ENCODE data around the gene MIB2. TPM values are rescaled to one million over a fixed set of nuclear protein-coding genes. Genes with fewer than 3 reads are reported as not detected.
A peak's percentile ranks its signal among the peaks of the same experiment; 100 is the strongest.

Gene MIB2
- total and polyA plus RNA-seq, 2 donors (not counting 1 experiment from before 2014, with no cell fraction given), result 94.0 to 95.9 TPM

DNA sequence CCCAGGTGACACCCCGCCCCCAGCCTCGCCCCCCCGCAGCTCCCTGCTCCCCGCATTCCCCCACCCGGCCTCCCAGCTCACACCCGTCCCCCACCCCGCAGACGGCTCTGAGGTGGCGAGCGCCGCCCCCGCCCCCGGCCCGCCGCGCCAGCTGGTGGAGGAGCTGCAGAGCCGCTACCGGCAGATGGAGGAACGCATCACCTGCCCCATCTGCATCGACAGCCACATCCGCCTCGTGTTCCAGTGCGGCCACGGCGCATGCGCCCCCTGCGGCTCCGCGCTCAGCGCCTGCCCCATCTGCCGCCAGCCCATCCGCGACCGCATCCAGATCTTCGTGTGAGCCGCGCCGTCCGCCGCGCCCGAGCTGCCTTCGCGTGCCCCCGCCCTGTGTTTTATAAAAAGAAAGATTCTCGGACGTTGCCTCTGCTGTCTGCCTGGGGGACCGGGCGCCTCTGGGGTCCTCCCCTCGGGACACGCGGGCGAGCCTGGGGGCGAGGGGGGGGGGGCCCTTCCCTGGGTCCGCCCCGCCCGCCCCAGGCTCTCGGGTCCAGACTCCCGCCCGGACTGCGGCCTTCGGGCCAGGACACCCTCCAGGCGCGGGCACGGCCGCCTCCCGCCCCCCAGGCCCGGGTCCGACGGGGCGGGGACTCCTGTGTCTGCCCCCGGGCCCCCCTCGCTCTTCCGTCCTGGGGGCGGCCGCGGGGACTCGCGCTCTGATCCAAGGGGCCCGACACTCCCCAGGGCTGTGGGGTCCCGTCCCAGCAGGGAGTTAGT is 15.1 kb downstream of the MIB2 start:
- CTCF ChIA-PET, result interaction anchor here (0.6 to 2.2 kb wide), 2 partner anchors 15 to 51 kb away, joined by 3 to 13 read pairs; partner anchors contain the start of gene MIB2
- intact Hi-C loops (cut with micrococcal nuclease), result loop anchor here (2.0 kb wide), 1 partner anchor 16 kb away; the partner anchor contains the start of gene MIB2
- peak; percentile 39 for TF ChIP-seq EZH2 (IDR thresholded peaks at IDR 0.05; ENCODE audit: borderline replicate concordance, insufficient read depth, low read depth, low read length, poor library complexity, severe bottlenecking)
- no peak for TF ChIP-seq CTCF (IDR thresholded peaks at IDR 0.05)
- Histone ChIP-seq H3K36me3 (replicated peaks in 1 of 2; ENCODE audit: control extremely low read depth in 1 of 2, control insufficient read depth in 1 of 2, extremely low read depth in 1 of 2, insufficient read depth in 2 of 2, low read length in 1 of 2) (no peaks in the 10 kb centered on the region), H3K4me1 (ENCODE audit: control insufficient read depth in 2 of 2, insufficient read depth in 2 of 2, low read length in 2 of 2) (peaks cover 15 to 21% of the 10 kb centered on the region in 2 donors), H3K27me3 (replicated peaks in 1 of 4; ENCODE audit: control extremely low read depth in 1 of 4, control insufficient read depth in 3 of 4, insufficient read depth in 4 of 4, low read length in 3 of 4) (peaks cover 0 to 13% (median 4%) of the 10 kb centered on the region in 4 experiments), H3K79me2 (ENCODE audit: control insufficient read depth, insufficient read depth, low read length) (no peaks in the 10 kb centered on the region), H3K27ac (ENCODE audit: low read length in 2 of 2) (peak overlapping the region; percentile 41 to 66), H3K4me2 (replicated peaks; ENCODE audit: low read depth, low read length, poor library complexity, severe bottlenecking) (peak overlapping the region; percentile 92), H3K9ac (ENCODE audit: low read length) (peak overlapping the region; percentile 51), H3K9me3 (ENCODE audit: control extremely low read depth in 1 of 3, control insufficient read depth in 2 of 3, insufficient read depth in 1 of 3, low read length in 2 of 3) (peaks cover 0 to 8% (median 0%) of the 10 kb centered on the region in 3 donors), H4K20me1 (ENCODE audit: control insufficient read depth, insufficient read depth, low read length, poor library complexity, severe bottlenecking) (no peaks in the 10 kb centered on the region), H2AFZ (ENCODE audit: insufficient read depth, low read depth, low read length, poor library complexity, severe bottlenecking) (peak overlapping the region; percentile 69), H3K4me3 (ENCODE audit: control extremely low read depth in 1 of 5, extremely low read depth in 1 of 5, insufficient read depth in 1 of 5, low read depth in 2 of 5, low read length in 4 of 5) (peak overlapping the region in 4 of 5 experiments; percentile 17 to 55 (median 48))
- peak; percentile 97 for DNase-seq
- Mint-ChIP-seq H3K4me1 (peaks cover 4% of the 10 kb centered on the region), H3K9me3 (ENCODE audit: insufficient read depth) (no peaks in the 10 kb centered on the region), H3K27me3 (peaks cover 3% of the 10 kb centered on the region), H3K27ac (peak overlapping the region; percentile 99), H3K4me3 (peak overlapping the region; percentile 98)
- POLR2A ChIA-PET, result interaction anchor here (0.6 to 2.5 kb wide), 8 partner anchors 13 to 876 kb away, joined by 3 to 19 read pairs (median 5); partner anchors contain the start of gene MIB2
- WGBS (ENCODE audit: insufficient coverage), result 4% methylated on average over 63 of the region's 81 CpGs
- peak; percentile 74 for ATAC-seq (ENCODE audit: low read depth)

All from B cell (primary cell).